IgD-negative memory B cell (primary cell): ENCODE results near the gene CDC73. TPM values are rescaled to one million over a fixed set of nuclear protein-coding genes. Genes with fewer than 3 reads are reported as not detected.

Experiments used
- H3K27ac Mint-ChIP-seq, 3 donors: one replicate each; pipeline ENCODE4 v1.8.0; 2020 to 2022; ENCODE audit warnings: mild to moderate bottlenecking in 3 of 3, mixed read lengths in 3 of 3, moderate library complexity in 1 of 3
- H3K27me3 Mint-ChIP-seq: one replicate; pipeline ENCODE4 v1.8.0; 2021; ENCODE audit warnings: mixed read lengths
- H3K36me3 Mint-ChIP-seq: one replicate; pipeline ENCODE4 v1.8.0; 2020; ENCODE audit warnings: mild to moderate bottlenecking, mixed read lengths
- H3K4me1 Mint-ChIP-seq, 3 donors: one replicate each; pipeline ENCODE4 v1.8.0; 2020 to 2022; ENCODE audit warnings: mixed read lengths in 3 of 3, mild to moderate bottlenecking in 1 of 3
- H3K4me3 Mint-ChIP-seq, 4 donors: one replicate each; pipeline ENCODE4 v1.8.0; 2020 to 2022; ENCODE audit warnings: mild to moderate bottlenecking in 4 of 4, mixed read lengths in 4 of 4, moderate library complexity in 3 of 4
- H3K9me3 Mint-ChIP-seq, 3 donors: one replicate each; pipeline ENCODE4 v1.8.0; 2020 to 2021; ENCODE audit warnings: mixed read lengths in 3 of 3, mild to moderate bottlenecking in 1 of 3
- polyA plus RNA-seq: library from polyadenylated mRNA; unstranded; fragments of 300-500 nt; fragmentation: Illumina TruSeq; gene quantifications from one replicate; pipeline ENCODE4 v1.2.3, GENCODE V29; 2021

CDC73 gene
- 37.7 TPM for polyA plus RNA-seq

DNA sequence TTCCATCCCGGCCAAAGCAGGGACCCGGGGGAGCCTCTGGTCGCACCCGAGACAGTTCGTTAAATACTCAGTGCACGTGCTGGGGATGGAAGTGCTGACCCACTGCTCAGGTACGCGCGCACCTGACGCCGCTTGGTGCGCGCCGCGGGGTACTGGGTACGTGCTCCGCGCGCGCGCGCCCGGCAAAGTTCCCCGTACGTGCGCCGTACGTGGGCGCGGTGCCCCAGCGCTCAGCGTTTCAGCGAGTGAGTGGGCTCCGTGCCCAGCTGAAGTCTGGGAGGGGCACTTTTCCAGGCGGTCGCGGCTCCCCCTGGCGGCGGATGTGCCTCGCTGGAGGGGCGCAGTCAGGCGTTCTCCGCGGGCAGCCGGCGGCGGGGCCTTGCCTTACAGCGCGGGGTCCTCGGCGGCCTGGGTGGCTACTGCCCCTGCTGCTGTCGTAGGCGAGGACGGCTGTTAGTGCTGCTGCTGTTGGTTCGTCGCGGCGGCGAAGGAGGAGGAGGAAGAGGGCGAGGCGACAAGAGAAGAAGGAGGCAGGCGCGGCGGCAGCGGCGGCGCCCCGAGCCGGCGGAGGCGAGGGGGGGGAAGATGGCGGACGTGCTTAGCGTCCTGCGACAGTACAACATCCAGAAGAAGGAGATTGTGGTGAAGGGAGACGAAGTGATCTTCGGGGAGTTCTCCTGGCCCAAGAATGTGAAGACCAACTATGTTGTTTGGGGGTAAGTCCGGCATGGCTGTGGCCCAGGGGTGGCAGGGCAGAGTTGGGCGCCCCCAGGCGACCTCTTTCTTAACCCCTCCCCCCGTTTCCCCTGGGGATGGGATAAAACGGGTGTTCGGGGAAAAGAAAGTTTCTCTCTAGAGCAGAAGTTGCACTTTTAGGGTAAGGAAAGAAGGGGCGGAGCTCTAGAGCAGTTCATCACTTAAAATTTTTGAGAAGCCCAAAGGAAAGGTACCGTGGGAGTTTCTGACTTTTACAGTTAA is at the start of gene CDC73:
Gene CDC73, plus strand, starts transcription at position 416 of the 978 bp plus-strand sequence. Its CDS starts 170 bp downstream, at position 586.
- H3K4me1 Mint-ChIP-seq: peaks cover 20 to 40% (median 26%) of the 10 kb centered on the region in 3 donors
- H3K36me3 Mint-ChIP-seq: peaks cover 2% of the 10 kb centered on the region

DNA sequence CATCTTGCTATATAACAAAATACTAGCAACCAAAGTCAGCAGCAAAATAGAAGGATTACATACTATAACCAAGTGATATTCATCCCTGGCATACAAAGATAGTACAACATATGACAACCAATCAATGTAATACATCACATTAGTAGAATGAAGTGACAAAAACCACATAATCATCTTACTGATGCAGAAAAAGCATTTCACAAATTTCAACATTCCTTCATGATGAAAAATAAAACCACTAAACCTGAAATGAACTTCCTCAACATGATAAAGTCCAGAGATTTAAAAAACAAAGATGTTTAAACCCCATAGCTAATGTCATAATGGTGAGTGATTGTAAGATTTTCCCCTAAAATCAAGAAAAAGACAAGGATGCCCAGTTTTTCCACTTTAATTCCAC is 43.8 kb upstream of the CDC73 start:
- no peaks in the 10 kb centered on the region for H3K9me3 Mint-ChIP-seq
- H3K36me3 Mint-ChIP-seq: peaks cover 15% of the 10 kb centered on the region
- no peak overlapping the region for H3K27ac Mint-ChIP-seq
- H3K27me3 Mint-ChIP-seq: no peaks in the 10 kb centered on the region
- no peak overlapping the region for H3K4me3 Mint-ChIP-seq
- H3K4me1 Mint-ChIP-seq: peaks cover 1 to 7% (median 3%) of the 10 kb centered on the region in 3 donors

More for the DNA sequence above, at the start of gene CDC73:
- no peaks in the 10 kb centered on the region for H3K27me3 Mint-ChIP-seq
- H3K4me3 Mint-ChIP-seq: peak within 1 kb of the TSS; percentile 89 to 100 (median 98)
- peak within 1 kb of the TSS; percentile 78 to 100 (median 99) for H3K27ac Mint-ChIP-seq
- H3K9me3 Mint-ChIP-seq: no peaks in the 10 kb centered on the region

DNA sequence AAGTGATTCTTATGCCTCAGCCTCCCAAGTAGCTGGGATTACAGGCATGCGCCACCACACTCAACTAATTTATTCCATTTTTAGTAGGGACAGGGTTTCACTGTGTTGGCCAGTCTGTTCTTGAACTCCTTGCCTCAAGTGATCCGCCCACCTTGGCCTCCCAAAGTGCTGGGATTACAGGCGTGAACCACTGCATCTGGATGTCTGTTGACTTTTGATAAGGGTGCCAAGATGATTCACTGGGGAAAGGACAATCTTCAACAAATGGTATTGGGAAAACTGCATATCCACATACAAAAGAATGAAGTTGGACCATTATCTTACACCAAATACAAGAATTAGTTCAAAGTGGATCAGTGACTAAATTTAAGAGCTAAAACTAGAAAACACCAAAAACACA is 42.6 kb upstream of the CDC73 start:
- Mint-ChIP-seq H3K9me3 (no peaks in the 10 kb centered on the region), H3K4me3 (no peak overlapping the region), H3K27me3 (no peaks in the 10 kb centered on the region), H3K4me1 (peaks cover 3 to 8% (median 6%) of the 10 kb centered on the region in 3 donors), H3K36me3 (peaks cover 15% of the 10 kb centered on the region), H3K27ac (no peak overlapping the region)

DNA sequence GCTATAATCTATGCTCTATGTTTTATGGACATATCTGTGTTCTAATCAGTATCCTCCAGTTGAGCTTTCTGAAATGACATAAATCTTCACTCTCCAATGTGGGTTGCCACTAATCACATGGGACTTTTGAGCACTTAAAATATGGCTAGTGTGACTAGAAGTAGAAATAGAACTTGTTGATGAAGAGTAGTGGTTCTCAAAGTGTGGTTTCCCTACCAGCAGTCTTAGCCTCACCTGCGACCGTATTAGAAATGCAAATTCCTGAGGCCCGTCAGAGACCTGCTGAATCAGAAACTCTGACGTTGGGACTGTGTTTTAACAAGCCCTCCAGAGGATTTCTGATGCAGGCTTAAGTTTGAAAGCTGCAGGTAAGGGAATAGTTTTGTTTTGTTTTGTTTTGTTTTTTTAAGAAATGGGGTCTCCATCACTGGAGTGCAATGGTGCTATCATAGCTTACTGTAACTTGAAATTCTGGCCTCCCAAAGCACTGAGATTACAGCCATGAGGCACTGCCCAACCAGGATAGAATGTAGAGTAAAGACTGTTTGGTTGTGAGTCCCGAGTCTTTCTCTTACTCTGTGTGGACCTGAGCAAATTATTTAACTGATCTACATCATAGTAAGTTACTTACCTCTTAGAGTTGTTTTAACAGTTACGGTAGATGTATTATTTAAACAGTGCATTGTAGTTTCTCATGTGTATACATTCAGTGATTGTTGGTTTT is 38.3 kb upstream of the CDC73 start:
- Mint-ChIP-seq H3K27ac (peak overlapping the region; percentile 9 to 69 (median 18)), H3K4me1 (peaks cover 3 to 6% (median 5%) of the 10 kb centered on the region in 3 donors), H3K4me3 (no peak overlapping the region), H3K36me3 (peaks cover 8% of the 10 kb centered on the region), H3K27me3 (no peaks in the 10 kb centered on the region), H3K9me3 (no peaks in the 10 kb centered on the region)

DNA sequence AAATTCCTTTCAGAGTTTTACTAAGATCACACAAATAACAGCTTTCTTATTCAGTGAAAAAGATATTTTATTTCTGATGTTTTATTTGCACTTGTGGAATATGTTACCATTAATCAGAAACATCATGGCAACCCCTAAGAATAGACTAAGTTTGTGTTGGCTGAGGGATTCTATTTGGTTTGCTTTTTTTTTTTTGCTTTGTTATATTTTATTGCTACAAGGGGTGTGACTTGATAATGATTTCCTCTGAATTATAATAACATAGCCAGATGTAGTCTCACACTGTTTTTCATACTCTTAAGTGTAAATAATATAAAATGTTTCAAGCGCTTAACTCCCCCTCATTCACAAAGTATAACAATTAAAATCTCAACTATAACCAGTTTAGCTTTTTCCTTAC is 36.6 kb upstream of the CDC73 start:
- Mint-ChIP-seq H3K36me3 (peaks cover 5% of the 10 kb centered on the region), H3K4me1 (peaks cover 3 to 5% (median 4%) of the 10 kb centered on the region in 3 donors), H3K27me3 (no peaks in the 10 kb centered on the region), H3K9me3 (no peaks in the 10 kb centered on the region), H3K4me3 (no peak overlapping the region), H3K27ac (no peak overlapping the region)

DNA sequence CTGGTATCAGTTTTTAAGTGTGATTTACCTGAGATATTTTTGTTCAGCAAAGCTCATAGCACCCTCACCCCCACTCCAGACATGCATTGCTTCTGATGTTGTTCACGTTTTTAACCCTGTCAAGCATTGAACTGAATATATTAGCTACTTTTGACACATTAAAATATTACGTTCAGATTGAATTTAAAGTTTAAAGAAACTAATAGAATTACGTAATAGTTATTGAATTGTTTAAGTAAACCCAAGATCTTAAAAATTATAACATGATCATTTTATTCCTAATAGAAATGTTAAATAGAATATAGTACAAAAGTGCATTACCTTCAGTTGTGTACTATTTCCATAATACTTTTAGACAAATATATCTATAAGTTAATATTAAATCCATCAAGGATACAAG is 35.5 kb upstream of the CDC73 start:
- Mint-ChIP-seq H3K9me3 (no peaks in the 10 kb centered on the region), H3K4me3 (no peak overlapping the region), H3K27me3 (no peaks in the 10 kb centered on the region), H3K36me3 (peaks cover 5% of the 10 kb centered on the region), H3K4me1 (peaks cover 0 to 5% (median 1%) of the 10 kb centered on the region in 3 donors), H3K27ac (no peak overlapping the region)

DNA sequence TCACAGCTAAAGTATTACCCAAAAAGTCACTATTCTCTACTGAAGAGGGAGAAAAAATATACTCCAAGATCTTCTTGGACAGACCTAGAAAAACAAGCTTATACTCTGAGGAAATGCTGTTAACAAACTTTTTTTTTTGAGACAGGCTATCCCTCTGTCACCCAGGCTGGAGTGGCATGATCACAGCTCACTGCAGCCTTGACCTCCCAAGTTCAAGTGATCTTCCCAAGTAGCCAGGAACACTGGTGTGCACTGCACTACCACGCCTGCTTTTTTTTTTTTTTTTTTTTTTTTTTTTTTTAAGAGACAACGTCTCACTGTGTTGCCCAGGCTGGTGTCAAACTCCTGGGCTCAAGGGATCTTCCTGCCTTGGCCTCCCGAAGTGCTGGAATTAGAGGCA is 33.9 kb upstream of the CDC73 start:
- no peaks in the 10 kb centered on the region for H3K27me3 Mint-ChIP-seq
- H3K27ac Mint-ChIP-seq: peak overlapping the region in 1 of 3 donors; percentile 88
- no peaks in the 10 kb centered on the region for H3K36me3 Mint-ChIP-seq
- H3K4me1 Mint-ChIP-seq: peaks cover 0 to 5% (median 1%) of the 10 kb centered on the region in 3 donors
- H3K9me3 Mint-ChIP-seq: no peaks in the 10 kb centered on the region
- H3K4me3 Mint-ChIP-seq: no peak overlapping the region

DNA sequence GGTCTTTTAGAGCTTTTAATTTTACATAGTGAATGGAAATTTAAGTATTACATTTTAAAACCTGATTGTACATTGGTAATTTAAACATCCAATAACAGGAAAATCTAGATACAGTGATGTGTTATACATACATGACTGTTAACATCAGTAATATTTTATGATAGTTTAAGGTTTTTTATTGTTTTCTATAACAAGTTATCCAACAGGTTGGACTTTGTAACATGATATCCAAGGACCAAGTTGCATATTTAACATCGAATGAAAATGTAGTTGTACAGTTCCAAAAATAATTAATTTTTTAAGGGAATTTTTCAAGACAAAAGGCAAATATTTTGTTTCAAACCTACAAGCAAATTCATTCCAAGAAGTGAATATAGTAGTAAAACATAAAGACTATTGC is 31.0 kb upstream of the CDC73 start:
- Mint-ChIP-seq H3K27ac (no peak overlapping the region), H3K9me3 (no peaks in the 10 kb centered on the region), H3K4me1 (no peaks in the 10 kb centered on the region), H3K27me3 (no peaks in the 10 kb centered on the region), H3K36me3 (peaks cover 3% of the 10 kb centered on the region), H3K4me3 (no peak overlapping the region)

DNA sequence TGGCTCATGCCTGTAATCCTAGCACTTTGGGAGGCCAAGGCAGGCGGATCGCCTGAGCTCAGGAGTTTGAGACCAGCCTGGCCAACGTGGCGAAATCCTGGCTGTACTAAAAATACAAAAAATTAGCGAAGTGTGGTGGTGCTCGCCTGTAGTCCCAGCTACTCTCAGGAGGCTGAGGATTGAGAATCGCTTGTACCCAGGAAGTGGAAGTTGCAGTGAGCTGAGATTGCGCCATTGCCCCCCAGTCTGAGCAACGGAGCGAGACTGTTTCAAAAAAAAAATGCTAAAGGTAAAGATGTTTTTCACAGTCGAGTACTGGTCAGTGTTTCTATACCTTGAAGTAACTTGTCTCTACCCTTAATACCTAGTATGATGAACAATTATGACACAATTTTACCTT is 27.7 kb upstream of the CDC73 start:
- Mint-ChIP-seq H3K9me3 (no peaks in the 10 kb centered on the region), H3K4me3 (no peak overlapping the region), H3K27me3 (no peaks in the 10 kb centered on the region), H3K36me3 (peaks cover 4% of the 10 kb centered on the region), H3K4me1 (no peaks in the 10 kb centered on the region), H3K27ac (peak overlapping the region in 1 of 3 donors; percentile 71)

DNA sequence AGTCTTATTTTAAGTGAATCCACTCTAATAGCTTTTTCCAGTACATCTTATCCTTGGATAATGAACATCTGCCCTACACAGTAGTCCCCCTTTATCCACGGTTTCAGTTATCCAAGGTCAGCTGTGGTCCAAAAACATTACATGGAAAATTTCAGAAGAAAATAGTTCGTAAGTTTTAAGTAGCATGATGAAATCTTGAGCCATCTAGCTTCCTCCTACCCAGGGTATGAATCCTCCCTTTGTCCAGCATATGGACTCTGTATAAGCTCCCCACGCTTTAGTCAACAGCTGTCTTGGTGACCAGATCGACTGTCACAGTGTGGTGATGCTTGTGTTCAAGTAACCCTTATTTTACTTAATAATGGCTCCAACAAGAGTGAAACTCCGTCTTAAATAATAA is 19.2 kb upstream of the CDC73 start:
- H3K27me3 Mint-ChIP-seq: no peaks in the 10 kb centered on the region
- H3K9me3 Mint-ChIP-seq: no peaks in the 10 kb centered on the region
- no peak overlapping the region for H3K27ac Mint-ChIP-seq
- peaks cover 11 to 17% (median 17%) of the 10 kb centered on the region in 3 donors for H3K4me1 Mint-ChIP-seq
- peak overlapping the region in 1 of 4 donors; percentile 98 for H3K4me3 Mint-ChIP-seq
- no peaks in the 10 kb centered on the region for H3K36me3 Mint-ChIP-seq

DNA sequence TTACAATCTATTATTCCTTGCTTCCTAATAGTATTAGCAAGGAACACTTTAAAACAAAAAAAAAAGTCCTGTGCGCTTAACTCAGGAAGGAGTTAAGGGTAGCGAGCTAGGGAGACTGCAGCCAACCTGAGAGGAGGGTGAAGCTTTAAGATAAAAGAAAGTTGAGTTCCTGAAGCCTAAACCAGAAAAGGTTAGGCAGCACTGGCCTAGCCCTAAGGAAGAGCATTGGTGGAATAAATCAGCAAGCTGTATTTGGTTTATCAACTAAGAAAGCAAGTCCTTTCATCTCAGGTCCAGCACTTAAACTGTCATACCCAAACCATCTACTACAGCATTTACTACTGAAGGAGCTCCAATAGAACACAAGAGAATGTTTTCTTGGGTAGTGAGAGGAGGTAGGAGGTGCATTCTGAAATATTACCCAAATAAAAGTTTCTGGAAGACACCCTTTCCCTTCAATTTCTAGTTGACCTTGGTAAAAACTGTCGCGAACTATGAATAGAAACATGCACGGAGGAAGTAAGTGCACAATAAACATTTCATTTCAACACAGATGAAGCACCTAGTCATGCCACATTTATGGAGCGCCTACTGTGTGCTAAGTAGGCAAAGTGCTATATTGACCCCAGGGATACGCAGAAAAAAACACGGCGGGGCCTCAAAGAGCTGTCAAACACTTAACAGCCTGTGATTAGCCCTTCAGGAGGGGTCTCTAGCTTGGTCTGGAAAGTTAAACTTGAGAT is 17.9 kb upstream of the CDC73 start:
- Mint-ChIP-seq H3K4me1 (peaks cover 12 to 17% (median 17%) of the 10 kb centered on the region in 3 donors), H3K4me3 (peak overlapping the region; percentile 93 to 98 (median 96)), H3K9me3 (no peaks in the 10 kb centered on the region), H3K36me3 (no peaks in the 10 kb centered on the region), H3K27me3 (no peaks in the 10 kb centered on the region), H3K27ac (no peak overlapping the region)

DNA sequence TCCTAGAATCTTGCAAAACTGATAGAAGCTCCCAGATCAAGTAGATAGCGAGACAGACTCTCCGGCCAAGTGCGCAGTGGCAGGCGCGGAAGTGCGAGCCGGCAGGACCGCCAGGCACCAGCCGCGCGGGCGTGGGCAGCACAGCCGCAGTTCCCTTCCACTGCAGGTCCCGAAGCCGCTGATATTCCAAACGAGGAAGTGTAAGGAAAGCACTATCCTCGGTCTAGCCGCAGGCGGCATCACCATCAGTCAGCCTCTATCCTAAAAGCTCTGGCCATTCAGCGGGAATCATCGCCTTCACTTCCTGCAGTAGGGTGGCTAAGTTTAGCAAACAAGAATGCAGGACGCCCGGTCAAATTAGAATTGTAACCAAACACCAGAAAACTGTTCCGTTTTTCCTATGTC is 17.3 kb upstream of the CDC73 start:
- H3K4me1 Mint-ChIP-seq: peaks cover 12 to 17% (median 17%) of the 10 kb centered on the region in 3 donors
- peak overlapping the region; percentile 80 to 93 (median 88) for H3K27ac Mint-ChIP-seq
- H3K27me3 Mint-ChIP-seq: no peaks in the 10 kb centered on the region
- peak overlapping the region; percentile 93 to 98 (median 96) for H3K4me3 Mint-ChIP-seq
- no peaks in the 10 kb centered on the region for H3K9me3 Mint-ChIP-seq
- H3K36me3 Mint-ChIP-seq: no peaks in the 10 kb centered on the region

DNA sequence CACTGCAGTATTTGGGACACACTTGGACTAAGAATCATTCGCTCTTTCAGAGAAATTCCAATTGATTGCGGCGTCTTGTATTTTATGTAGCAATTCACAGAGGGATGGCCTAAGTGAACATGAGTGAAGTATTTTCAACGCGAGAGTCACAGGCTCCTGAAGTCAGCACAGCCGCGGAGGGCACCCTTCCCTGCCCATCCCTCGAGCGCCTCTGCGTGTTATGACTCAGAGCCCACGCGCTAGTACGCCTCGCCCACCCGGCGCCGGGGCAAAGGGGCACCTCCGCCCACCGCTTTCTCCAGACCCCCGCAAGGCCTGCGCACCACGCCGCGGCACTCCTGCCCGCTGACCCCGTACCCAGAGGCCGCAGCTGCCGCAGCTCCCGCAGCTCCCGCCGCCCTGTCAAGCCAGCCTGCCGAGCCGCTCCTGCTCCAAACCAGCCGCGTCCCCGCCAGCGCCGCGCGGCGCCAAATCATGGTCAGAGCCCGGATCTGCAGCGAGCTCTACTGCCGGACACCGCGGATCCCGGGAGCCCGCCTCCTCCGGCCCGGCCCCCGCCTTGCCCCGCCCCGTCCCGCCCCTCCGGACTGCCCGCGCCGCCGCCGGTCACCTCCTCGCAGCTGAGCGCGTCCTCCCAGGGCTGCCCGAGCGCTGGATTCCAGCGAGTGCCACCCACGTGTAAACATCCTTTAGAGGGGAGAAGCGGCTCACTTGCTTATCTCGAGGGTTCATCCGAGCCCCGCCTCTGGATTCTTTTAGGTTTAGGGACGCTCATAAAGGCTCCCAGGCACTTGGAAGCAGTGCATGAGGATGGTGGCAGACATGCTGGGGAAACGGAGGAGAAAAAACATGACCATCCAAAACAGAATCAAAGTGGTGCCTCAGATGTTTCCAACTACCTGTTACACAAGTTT is 16.7 kb upstream of the CDC73 start, which contains the start of gene GLRX2:
Gene GLRX2, minus strand, starts transcription at position 508 of the 914 bp plus-strand sequence. Its CDS starts 32 bp downstream, at position 476.
- Mint-ChIP-seq H3K4me3 (peak within 1 kb of the TSS; percentile 93 to 98 (median 96)), H3K36me3 (no peaks in the 10 kb centered on the region), H3K9me3 (no peaks in the 10 kb centered on the region), H3K4me1 (peaks cover 12 to 17% (median 17%) of the 10 kb centered on the region in 3 donors), H3K27me3 (no peaks in the 10 kb centered on the region), H3K27ac (peak within 1 kb of the TSS; percentile 80 to 93 (median 88))

DNA sequence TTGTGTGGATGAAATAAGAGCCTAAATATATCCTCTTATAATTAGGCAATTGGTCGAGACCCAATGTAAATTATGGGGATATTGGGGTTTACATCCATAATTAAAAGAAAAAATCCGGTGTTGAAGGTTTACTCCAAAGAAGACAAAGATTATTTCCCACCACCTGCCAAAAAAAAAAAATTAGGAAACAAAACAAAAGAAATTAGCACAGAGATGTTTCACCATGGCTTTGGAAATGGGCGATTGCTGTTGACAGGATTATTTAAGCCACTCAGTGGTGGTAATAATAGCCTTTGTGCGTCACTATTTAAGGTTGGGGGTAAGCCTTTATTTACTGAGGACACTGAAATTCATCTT is 16.0 kb upstream of the CDC73 start:
- no peaks in the 10 kb centered on the region for H3K36me3 Mint-ChIP-seq
- H3K4me1 Mint-ChIP-seq: peaks cover 12 to 17% (median 17%) of the 10 kb centered on the region in 3 donors
- no peaks in the 10 kb centered on the region for H3K9me3 Mint-ChIP-seq
- no peaks in the 10 kb centered on the region for H3K27me3 Mint-ChIP-seq
- peak overlapping the region; percentile 35 to 93 (median 80) for H3K27ac Mint-ChIP-seq
- H3K4me3 Mint-ChIP-seq: peak overlapping the region; percentile 93 to 98 (median 96)
